Astrocyte of the spinal cord (primary cell): ENCODE measurements around the gene SMYD3.
A peak's percentile ranks its signal among the peaks of the same experiment; 100 is the strongest.

Experiments used
- DNase-seq: peaks from one replicate; pipeline ENCODE4 v3.0.0; 2011; ENCODE audit warnings: low read depth, low spot score
- H3K4me3 ChIP-seq: 2 replicates; pipeline ENCODE4 v1.5.1; 2011; ENCODE audit warnings: low read depth, mild to moderate bottlenecking, low read length, moderate library complexity
- CTCF ChIP-seq: IDR thresholded peaks from 2 replicates; pipeline ENCODE4 v1.5.1; 2012; ENCODE audit warnings: low read depth, mild to moderate bottlenecking, low read length, inconsistent platforms
- in situ Hi-C: cut with HindIII; loops from 2 replicates; pipeline ENCODE4 v1.10.0; 2017; ENCODE audit warnings: low sequenced_read_pairs

The SMYD3 gene

DNA sequence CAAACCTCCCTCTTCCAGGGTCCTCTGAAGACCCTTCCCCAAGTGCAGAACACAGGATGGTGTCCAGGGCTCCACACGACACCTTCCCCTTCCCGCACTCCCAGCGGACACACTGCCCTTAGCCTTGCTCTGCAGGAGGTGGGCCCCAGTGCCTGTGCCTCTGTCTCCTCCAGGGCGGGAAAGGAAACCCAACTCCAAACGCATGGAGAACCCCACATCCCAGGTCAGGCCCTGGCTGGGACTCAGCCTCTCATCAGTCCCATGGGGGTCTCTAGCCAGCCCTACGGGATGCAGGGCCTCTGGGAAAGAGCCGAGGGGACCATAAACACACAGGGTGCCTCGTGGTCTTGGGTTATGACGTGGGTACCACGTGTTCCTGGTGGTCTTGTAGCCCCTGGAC is 5.6 kb upstream of the SMYD3 start:
- in situ Hi-C loops = no loop called here
- TF ChIP-seq CTCF = no peak
- no peak overlapping the region for H3K4me3 ChIP-seq
- DNase-seq = no peak

DNA sequence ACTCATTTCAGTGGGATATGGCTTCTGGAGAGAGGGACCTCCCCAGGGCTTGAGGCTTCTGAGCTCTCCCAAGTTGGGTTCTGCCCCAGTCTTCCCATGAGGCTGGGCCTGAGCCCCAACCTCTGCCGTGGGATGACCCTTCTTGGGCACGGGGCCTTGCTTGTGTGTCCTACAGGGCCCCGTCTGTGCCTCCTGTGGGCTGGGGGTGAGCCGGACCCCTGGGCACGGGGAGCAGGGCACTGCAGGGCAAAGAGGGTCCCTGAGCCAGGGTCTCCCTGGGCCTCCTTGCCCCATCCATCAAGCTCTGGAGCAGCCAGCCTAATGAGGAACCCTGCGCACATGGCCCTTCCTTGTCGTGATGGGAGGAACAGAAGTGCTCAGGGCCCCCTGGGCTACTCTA is 5.2 kb upstream of the SMYD3 start:
- H3K4me3 ChIP-seq = no peak overlapping the region
- in situ Hi-C loops = no loop called here
- no peak for TF ChIP-seq CTCF
- DNase-seq = no peak

GRCh38 chr1:246511203-246511602 is 4.1 kb upstream of the SMYD3 start:
- in situ Hi-C loops = no loop called here
- no peak for DNase-seq
- no peak for TF ChIP-seq CTCF
- no peak overlapping the region for H3K4me3 ChIP-seq

- in situ Hi-C loops = no loop called here
Observed at GRCh38 chr1:246510147-246511030, 3.3 kb upstream of the SMYD3 start.

DNA sequence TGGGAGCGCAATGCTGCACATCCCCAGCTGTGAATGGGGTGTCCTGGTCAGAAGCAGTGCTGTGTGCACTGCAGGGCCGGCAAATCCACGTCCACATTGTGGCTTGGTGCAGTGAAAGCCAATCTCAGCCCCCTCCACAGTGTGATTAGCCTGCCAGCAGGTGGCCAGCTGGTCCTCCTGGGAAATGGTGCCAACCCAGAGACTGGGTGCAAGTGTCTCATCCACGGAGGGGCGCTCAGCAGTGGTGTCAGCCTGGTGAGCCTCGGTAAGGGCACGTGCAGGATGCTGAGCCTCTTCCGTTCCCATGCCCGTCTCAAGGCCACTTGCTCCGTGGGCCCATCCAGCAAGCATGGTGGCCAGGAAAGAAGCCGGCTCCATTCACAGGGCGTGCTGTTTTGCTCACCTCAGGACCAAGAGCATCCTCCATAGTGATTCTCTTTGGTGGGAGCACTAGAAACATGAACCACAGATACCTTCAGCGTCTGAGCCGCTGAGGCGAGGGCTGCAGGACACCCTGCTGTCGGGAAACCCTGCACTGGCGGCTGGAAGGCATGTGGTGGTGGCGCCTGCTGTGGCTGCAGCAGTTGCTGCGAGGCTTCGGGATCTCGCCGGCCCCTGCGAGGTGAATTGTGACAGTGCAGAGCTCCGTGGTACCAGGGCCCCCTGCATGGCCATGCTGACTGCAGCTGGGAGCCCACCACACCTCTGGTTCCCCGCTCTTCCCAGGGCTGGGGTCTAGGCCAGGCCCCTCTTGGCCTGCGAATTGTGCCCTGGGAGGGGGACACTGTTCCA is 2.0 kb upstream of the SMYD3 start:
- no peak for DNase-seq
- no peak for TF ChIP-seq CTCF
- H3K4me3 ChIP-seq = no peak overlapping the region
- in situ Hi-C loops = no loop called here

More at GRCh38 chr1:246510147-246511030, 3.3 kb upstream of the SMYD3 start:
- H3K4me3 ChIP-seq = no peak overlapping the region
- no peak for TF ChIP-seq CTCF
- DNase-seq = no peak

DNA sequence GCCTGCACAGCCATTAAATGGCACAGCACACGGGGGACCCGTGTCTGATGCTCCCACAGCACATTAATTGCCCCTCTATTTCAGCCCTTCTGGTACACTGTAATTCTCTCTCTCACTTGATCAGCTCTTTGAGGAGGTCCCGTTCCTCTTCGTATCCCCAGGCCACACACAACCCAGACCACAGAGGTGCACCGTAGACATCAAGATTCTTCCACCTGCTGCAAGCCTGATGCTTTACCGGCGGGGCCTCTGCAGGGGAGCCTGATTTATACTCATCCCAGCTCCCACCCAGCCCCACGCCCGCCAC is 759 bp downstream of the SMYD3 start:
- peak overlapping the region; percentile 90 for H3K4me3 ChIP-seq
- no peak for DNase-seq
- in situ Hi-C loops = no loop called here
- TF ChIP-seq CTCF = no peak
